WTC11 (cell line): ENCODE results near the gene EXOSC6.
"Not testable (repeated sequence)": the region's sequence is repeated elsewhere in the genome, so short reads cannot be mapped to it uniquely, and the experiment has no call there.

Experiments used
- ATF3 ChIP-seq: sonication (generic); formaldehyde crosslinking; conservative IDR thresholded peaks from 2 replicates; pipeline ENCODE4 v1.8.1; 2022; ENCODE audit warnings: mild to moderate bottlenecking, missing genetic modification reagents
- CREM ChIP-seq: sonication (generic); formaldehyde crosslinking; IDR thresholded peaks from 2 replicates; pipeline ENCODE4 v1.8.1; 2022; ENCODE audit warnings: mild to moderate bottlenecking, missing genetic modification reagents, moderate library complexity
- CTCF ChIP-seq: fragments of 200-600 bp; IDR thresholded peaks from 2 replicates; pipeline ENCODE4 v1.8.0; 2022; ENCODE audit warnings: antibody characterized with exemption
- E2F5 ChIP-seq: sonication (generic); formaldehyde crosslinking; IDR thresholded peaks from 2 replicates; pipeline ENCODE4 v1.8.1; 2022; ENCODE audit warnings: mild to moderate bottlenecking, moderate library complexity, missing genetic modification reagents
- FOXK1 ChIP-seq: sonication (generic); formaldehyde crosslinking; IDR thresholded peaks from 2 replicates; pipeline ENCODE4 v1.8.0; 2022; ENCODE audit warnings: mild to moderate bottlenecking, moderate library complexity, missing genetic modification reagents
- IRF1 ChIP-seq: sonication (generic); formaldehyde crosslinking; IDR thresholded peaks from 2 replicates; pipeline ENCODE4 v1.8.0; 2023; ENCODE audit warnings: missing genetic modification reagents
- JUN ChIP-seq: sonication (generic); formaldehyde crosslinking; IDR thresholded peaks from 2 replicates; pipeline ENCODE4 v1.8.0; 2023; ENCODE audit warnings: mild to moderate bottlenecking, missing genetic modification reagents
- MLX ChIP-seq: sonication (generic); formaldehyde crosslinking; IDR thresholded peaks from 2 replicates; pipeline ENCODE4 v1.8.1; 2023; ENCODE audit warnings: mild to moderate bottlenecking, missing genetic modification reagents, moderate library complexity
- PREB ChIP-seq: sonication (generic); formaldehyde crosslinking; IDR thresholded peaks from 2 replicates; pipeline ENCODE4 v1.8.1; 2022; ENCODE audit warnings: mild to moderate bottlenecking, missing genetic modification reagents, moderate library complexity, borderline replicate concordance
- STAT6 ChIP-seq: sonication (generic); formaldehyde crosslinking; conservative IDR thresholded peaks from 2 replicates; pipeline ENCODE4 v1.8.1; 2023; ENCODE audit warnings: mild to moderate bottlenecking, low read depth, missing genetic modification reagents, moderate library complexity
- ZNF263 ChIP-seq: sonication (generic); formaldehyde crosslinking; IDR thresholded peaks from 2 replicates; pipeline ENCODE4 v1.8.1; 2022; ENCODE audit warnings: low read depth, mild to moderate bottlenecking, moderate library complexity, missing genetic modification reagents
- ZNF512 ChIP-seq: sonication (generic); formaldehyde crosslinking; IDR thresholded peaks from 2 replicates; pipeline ENCODE4 v1.8.1; 2022; ENCODE audit warnings: missing genetic modification reagents, borderline replicate concordance

GRCh38 chr16:70287304-70287971 is 35.7 kb upstream of the EXOSC6 start:
- TF ChIP-seq CTCF; IRF1; ATF3; STAT6 (CRISPR knock-in tag); CREM; ZNF263; FOXK1 (CRISPR knock-in tag); E2F5 (CRISPR knock-in tag); PREB (CRISPR knock-in tag); MLX; JUN (CRISPR knock-in tag); ZNF512 (CRISPR knock-in tag): not testable (repeated sequence)
